Esophagus muscularis mucosa (tissue), 4 donors: ENCODE measurements around the gene FLT4. TPM values are rescaled to one million over a fixed set of nuclear protein-coding genes. Genes with fewer than 3 reads are reported as not detected.

Experiments used
- DNase-seq: peaks from one replicate; pipeline ENCODE4 v3.0.0-alpha.2; 2017; ENCODE audit errors: extremely low spot score
- H3K27ac ChIP-seq, 4 donors: fragments of 200-600 bp; sonication (generic); replicated peaks in 1 of 4; 1 replicate in 3 of 4; 2 replicates in 1 of 4; pipeline ENCODE4 v1.5.1; 2016 to 2019; ENCODE audit warnings: mild to moderate bottlenecking in 1 of 4
- H3K27me3 ChIP-seq, 4 donors: fragments of 200-600 bp; sonication (generic); one replicate each; pipeline versions ENCODE4 v1.5.1 to v1.6.0; 2016 to 2019
- H3K36me3 ChIP-seq, 4 donors: fragments of 200-600 bp; sonication (generic); one replicate each; pipeline ENCODE4 v1.5.1; 2016 to 2019
- H3K4me1 ChIP-seq, 4 donors: fragments of 200-600 bp; sonication (generic); one replicate each; pipeline ENCODE4 v1.5.1; 2016 to 2019
- H3K4me3 ChIP-seq, 4 donors: fragments of 200-600 bp; sonication (generic); 1 replicate in 2 of 4; 2 replicates in 2 of 4; pipeline ENCODE4 v1.5.1; 2016 to 2019; ENCODE audit warnings: mild to moderate bottlenecking in 4 of 4, moderate library complexity in 1 of 4
- H3K9me3 ChIP-seq, 4 donors: fragments of 200-600 bp; sonication (generic); 1 replicate in 3 of 4; 2 replicates in 1 of 4; pipeline ENCODE4 v1.5.1; 2016 to 2019
- CTCF ChIP-seq, 3 experiments: fragments of 200-600 bp in 2 of 3; fragments of 450-650 bp in 1 of 3; sonication (generic) in 2 of 3; IDR thresholded peaks; one replicate each; pipeline ENCODE4 v1.5.1; 2017 to 2019; ENCODE audit warnings: antibody characterized with exemption in 3 of 3, mild to moderate bottlenecking in 2 of 3, moderate library complexity in 1 of 3
- EP300 ChIP-seq: sonication (generic); formaldehyde crosslinking; IDR thresholded peaks from one replicate; pipeline ENCODE4 v1.6.1; 2017; ENCODE audit warnings: antibody characterized with exemption
- POLR2A ChIP-seq: fragments of 450-650 bp; IDR thresholded peaks from one replicate; pipeline ENCODE4 v1.6.1; 2017; ENCODE audit warnings: antibody characterized with exemption, moderate library complexity, mild to moderate bottlenecking, low read depth
- POLR2AphosphoS5 ChIP-seq, 2 donors: sonication (generic); formaldehyde crosslinking; IDR thresholded peaks; one replicate each; pipeline ENCODE4 v1.6.1; 2017; ENCODE audit warnings: antibody characterized with exemption in 2 of 2
- WGBS: methylation state at CpG from one replicate; pipeline ENCODE4 v1.1.5; 2018; 5-methylcytosine and 5-hydroxymethylcytosine counted together
- intact Hi-C: fragments of 100-400 bp; cut with DNase I; formaldehyde crosslinking; loops from one replicate; pipeline ENCODE4 v1.15.1; 2023
- total RNA-seq, 4 donors: library from RNA; depleted of rRNA; stranded (reverse); fragments of >200 nt; gene quantifications; one replicate each; pipeline versions ENCODE4 v1.1.0 to v1.2.1, GENCODE V29; 2016

Gene FLT4
- total RNA-seq, 4 donors from 2014 or later = 10.4 to 15.6 (median 11.8) TPM

GRCh38 chr5:180631549-180632383 lies 17.6 kb downstream of the FLT4 start:
- no peak for DNase-seq
- no peak overlapping the region for H3K27ac ChIP-seq
- intact Hi-C loops = no loop called here
- TF ChIP-seq POLR2AphosphoS5 (IDR thresholded peaks at IDR 0.05) = no peak
- TF ChIP-seq CTCF (IDR thresholded peaks at IDR 0.05) = no peak
- no peak for TF ChIP-seq POLR2A
- TF ChIP-seq EP300 = no peak
- H3K4me1 ChIP-seq = no peaks in the 10 kb centered on the region
- WGBS = 77% methylated on average over 22 of the region's 36 CpGs
- H3K27me3 ChIP-seq = peaks cover 0 to 54% (median 0%) of the 10 kb centered on the region in 4 donors
- H3K9me3 ChIP-seq = no peaks in the 10 kb centered on the region
- H3K4me3 ChIP-seq = no peak overlapping the region
- H3K36me3 ChIP-seq = peaks cover 0 to 3% (median 0%) of the 10 kb centered on the region in 4 donors

- WGBS = 91% methylated on average over 13 of the region's 22 CpGs
- TF ChIP-seq CTCF (IDR thresholded peaks at IDR 0.05) = no peak
- no peak for TF ChIP-seq POLR2A
- no peak for TF ChIP-seq EP300
- no peak for TF ChIP-seq POLR2AphosphoS5 (IDR thresholded peaks at IDR 0.05)
- intact Hi-C loops = no loop called here
Measured at GRCh38 chr5:180630426-180630825, 19.0 kb downstream of the FLT4 start.

GRCh38 chr5:180629831-180630382 lies 19.5 kb downstream of the FLT4 start:
- TF ChIP-seq EP300 (no peak), POLR2AphosphoS5 (IDR thresholded peaks at IDR 0.05) (no peak), CTCF (IDR thresholded peaks at IDR 0.05) (no peak), POLR2A (no peak)
- intact Hi-C loops = no loop called here
- DNase-seq = no peak
- Histone ChIP-seq H3K27me3 (peaks cover 0 to 54% (median 0%) of the 10 kb centered on the region in 4 donors), H3K36me3 (peaks cover 0 to 3% (median 0%) of the 10 kb centered on the region in 4 donors), H3K9me3 (no peaks in the 10 kb centered on the region), H3K4me1 (no peaks in the 10 kb centered on the region), H3K4me3 (no peak overlapping the region), H3K27ac (no peak overlapping the region)
- WGBS = 94% methylated on average over 7 of the region's 25 CpGs

More at GRCh38 chr5:180630426-180630825, 19.0 kb downstream of the FLT4 start:
- no peak for DNase-seq
- H3K4me1 ChIP-seq = no peaks in the 10 kb centered on the region
- no peak overlapping the region for H3K27ac ChIP-seq
- H3K9me3 ChIP-seq = no peaks in the 10 kb centered on the region
- no peak overlapping the region for H3K4me3 ChIP-seq
- H3K36me3 ChIP-seq = peaks cover 0 to 3% (median 0%) of the 10 kb centered on the region in 4 donors
- H3K27me3 ChIP-seq = peaks cover 0 to 54% (median 0%) of the 10 kb centered on the region in 4 donors

GRCh38 chr5:180628827-180629750 lies 20.3 kb downstream of the FLT4 start:
- intact Hi-C loops = no loop called here
- no peak for TF ChIP-seq CTCF (IDR thresholded peaks at IDR 0.05)
- TF ChIP-seq POLR2A = no peak
- no peak for TF ChIP-seq EP300
- TF ChIP-seq POLR2AphosphoS5 (IDR thresholded peaks at IDR 0.05) = no peak
- Histone ChIP-seq H3K27me3 (peaks cover 0 to 54% (median 0%) of the 10 kb centered on the region in 4 donors), H3K9me3 (no peaks in the 10 kb centered on the region), H3K27ac (no peak overlapping the region), H3K36me3 (peaks cover 0 to 3% (median 0%) of the 10 kb centered on the region in 4 donors), H3K4me3 (no peak overlapping the region), H3K4me1 (peaks cover 0 to 5% (median 0%) of the 10 kb centered on the region in 4 donors)
- DNase-seq = no peak
- WGBS = 90% methylated on average over 16 of the region's 44 CpGs
